ENCODE measurements around the gene TBC1D16.
A peak's percentile ranks its signal among the peaks of the same experiment; 100 is the strongest.

TBC1D16 gene

DNA sequence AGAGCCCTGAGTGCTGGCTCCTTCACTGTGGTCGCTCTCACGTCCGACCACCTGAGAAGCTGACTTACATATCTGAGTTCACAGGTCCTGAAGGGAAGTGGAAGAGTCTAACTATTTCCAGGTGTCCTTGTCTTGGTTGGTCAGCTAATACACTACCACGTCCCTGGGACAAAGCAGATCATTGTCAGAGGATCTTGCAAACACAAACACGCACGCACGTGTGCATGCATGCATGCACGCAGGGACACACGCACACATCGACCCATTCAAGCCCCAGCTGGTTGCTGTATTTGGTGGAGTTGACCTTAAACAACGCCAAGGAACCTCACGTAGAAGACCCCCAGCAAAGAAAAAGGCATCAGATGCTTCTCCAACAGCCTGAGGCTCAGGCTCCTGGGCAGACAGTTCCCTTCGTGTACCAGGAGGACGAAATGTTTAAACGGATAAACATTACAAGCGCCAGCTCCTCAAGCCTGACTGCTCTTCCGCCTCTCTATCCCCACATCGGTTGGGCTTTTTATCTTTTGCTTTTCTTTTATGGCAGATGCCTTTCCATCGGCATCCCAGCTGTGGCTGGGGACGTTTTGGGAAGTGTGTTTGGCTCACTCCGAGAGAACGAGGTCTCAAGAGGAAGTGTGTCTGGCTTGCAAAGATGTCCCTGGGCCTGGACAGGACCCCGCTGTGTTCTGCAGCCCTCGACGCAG lies 95.8 kb downstream of the TBC1D16 start:
- DNase-seq = no peak

DNA sequence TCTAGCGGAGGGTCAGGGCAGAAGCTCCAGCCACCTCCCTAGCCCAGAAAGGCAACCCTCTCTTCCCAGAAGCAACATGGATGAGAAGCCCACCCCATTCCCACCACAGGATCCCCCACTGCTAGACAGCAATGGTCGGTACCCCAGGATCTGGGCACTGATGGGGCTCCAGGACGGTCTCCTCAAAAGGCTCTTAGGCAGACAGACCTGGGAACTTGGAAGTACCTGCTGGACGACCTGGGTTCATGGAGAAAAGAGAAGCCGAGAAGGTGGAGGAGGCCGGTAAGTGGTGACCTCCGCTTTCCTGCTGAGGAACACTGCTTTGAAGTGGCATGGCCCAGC lies 96.6 kb downstream of the TBC1D16 start:
- no peak for DNase-seq

DNA sequence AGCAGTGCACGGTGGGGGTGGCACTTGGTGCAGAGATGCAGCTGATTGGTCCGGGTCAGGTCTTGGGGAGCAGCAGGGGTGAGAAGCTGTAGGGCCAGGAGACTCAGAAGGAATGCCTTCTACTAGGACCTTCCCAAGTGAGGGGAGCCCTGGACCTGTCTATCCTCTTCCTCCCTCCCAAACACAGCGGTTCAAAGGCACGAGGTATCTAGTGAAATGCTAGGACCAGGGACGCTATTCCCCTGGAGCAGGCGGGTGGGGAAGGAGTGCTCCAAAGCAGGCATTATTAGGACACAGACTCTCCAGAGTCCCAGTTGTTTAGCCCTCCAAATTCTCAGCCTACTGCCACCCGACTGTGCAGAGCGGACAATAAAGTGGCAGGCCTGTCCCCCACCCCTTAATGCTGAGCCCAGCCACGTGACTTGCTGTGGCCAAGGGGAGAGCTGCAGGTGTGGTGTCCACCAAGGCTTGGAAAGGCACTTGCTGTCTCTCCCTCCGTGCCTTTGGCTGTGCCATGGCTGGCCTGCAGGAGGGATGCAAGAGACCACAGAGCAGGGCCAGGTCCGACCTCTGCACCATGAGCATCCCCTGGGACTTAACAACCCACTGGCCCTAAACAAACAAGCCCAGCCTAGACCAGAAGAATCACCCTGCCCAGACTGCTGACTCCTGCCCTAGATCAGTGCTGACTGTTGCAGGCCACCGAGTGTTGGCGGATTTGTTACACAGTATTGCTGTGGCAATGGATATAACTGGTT lies 97.2 kb downstream of the TBC1D16 start:
- no peak for DNase-seq

DNA sequence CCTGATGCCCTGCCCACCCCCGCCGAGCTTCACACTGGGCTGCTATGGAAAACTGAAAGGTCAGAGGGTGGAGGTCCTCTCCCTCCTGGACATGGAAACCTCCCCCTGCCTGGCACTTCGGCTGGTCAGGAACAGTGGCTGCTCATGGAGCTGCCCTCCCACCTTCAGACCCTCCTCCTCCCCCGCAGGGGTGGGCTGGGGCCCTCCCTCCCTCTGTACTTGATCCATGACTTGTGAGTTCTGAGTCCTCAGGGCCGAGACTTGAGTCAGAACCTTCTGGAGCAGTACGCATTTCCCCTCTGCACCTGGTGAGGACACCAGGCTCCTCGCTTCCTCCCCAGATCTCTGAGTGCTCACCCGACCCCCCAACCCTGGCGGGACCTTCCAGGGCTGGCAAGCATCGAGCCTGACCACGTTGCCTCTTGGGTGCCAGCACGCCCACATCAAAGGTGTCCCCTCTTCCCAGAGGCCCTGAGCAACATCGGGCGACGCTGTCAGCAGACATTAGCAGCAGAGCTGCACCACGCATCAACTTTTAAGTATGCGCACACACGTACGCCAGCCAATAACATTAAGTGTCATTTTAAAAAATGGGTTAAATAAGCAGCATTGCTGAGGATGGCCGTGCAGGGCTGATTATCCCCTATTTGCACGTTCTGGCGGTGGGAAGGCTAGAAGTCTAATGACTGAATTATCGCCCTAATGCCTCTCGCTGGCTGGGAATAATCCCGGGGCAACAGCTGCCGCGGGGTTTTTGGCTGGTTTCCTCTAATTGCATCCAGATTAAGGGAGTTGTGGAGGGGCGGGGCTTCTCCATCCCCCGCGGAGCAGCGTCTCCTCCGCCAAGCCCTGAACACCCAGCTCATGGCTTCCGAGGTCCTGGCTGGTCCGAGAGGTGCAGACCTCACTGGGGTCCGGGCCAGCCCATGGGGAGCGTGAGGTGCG lies 98.0 kb downstream of the TBC1D16 start:
- DNase-seq = peak in 1 of 56 donors; percentile 40

DNA sequence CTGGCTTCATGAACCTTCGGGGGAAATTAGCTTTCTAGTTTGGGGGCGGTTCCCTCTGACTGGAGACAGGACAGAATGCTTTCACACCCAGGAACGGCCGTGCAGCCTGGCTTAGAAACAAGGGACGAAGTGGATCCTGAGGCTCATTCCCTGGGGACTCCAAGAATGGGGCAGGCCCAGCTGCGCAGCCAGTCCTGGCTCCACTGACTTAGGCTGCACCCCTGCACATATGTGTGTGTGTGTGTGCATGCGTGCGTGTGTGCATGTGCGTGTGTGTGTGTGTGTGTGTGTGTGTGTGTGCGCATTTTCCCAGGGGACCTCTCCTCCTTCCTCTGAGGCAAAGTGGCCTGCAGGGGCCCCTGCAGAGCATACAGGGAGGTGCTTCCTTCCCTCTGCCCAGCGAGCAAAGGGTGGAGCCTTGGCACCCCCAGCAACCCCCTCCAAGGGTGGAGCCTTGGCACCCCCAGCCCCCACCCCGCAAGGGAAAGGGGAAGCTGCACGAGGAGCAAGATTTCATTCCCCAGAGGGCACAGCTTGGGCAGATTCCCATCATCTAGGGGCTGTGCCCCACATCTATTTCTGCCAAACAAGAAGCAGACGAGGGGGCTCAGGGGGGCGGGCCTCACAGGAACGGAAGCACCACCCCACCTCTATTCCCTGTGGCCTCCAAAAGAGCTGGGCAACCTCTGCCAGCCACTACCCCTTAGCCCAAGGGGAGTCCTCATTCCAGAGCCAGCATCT lies 98.9 kb downstream of the TBC1D16 start:
- no peak for DNase-seq

DNA sequence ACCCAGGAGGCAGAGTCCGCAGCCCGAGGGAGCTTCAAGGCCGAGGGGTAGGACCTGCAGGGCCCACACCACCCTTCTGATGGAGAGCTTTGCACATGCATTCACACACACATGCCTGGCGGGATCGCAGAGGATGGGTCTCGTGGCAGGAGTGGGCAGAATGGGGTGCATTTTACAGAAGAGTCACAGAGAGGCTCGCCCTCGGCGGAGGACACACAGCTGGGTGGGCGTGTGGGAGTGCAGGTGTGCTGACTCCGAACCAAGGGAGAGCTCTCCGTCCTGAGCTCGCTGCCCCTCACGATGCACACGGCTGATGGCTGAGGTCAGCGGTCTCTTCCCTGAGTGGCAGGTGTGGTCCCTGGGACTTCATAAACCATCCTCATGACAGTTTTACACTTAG lies 99.6 kb downstream of the TBC1D16 start:
- no peak for DNase-seq

DNA sequence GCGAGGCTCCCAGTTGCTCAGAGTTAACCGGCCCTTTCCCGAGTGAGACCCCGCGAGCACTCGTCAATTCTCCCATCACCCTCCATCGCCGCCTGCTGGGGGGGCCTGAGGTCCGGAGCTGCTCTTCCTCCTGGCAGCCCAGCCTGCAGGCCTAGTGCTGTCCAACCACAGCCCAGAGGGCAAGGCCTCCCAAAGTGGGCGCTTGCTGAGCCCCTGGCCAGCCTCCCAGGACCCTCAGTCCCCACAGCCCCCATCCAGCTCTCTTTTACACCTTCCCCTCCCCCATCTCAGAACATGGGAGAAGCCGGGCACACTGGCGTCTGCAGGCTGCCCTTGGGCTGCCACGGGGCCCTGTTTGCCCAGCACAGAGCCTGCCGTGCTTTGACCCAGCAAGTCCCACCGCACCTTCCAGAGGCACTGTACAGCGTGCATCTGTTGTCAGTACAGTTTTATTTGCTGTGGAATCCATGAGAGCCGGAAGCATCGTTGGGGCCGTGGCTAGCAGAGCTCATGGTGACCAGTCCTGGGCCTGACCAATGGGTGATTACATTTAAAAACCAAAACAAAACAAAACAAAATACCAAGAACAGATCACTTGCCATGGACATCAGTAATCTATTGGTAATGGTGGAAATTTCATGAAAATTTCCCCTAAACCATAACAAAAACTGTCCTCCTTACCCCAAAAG lies 100.3 kb downstream of the TBC1D16 start:
- no peak for DNase-seq

DNA sequence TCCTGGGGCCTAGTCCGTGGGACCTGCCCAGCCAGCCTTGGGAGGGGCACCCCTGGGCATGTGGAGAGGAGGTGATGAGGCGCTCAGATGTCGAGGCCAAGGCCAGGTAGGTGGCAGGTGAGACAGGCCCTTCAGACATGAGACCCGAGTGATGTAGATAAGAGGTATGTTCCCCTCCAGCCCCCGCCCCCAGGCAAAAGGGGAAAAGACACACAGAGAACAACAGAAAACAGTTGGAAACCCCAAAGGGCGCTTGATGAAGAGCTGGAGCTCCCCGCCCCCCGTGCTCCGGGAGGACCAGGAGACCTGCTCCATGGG lies 101.1 kb downstream of the TBC1D16 start:
- no peak for DNase-seq

DNA sequence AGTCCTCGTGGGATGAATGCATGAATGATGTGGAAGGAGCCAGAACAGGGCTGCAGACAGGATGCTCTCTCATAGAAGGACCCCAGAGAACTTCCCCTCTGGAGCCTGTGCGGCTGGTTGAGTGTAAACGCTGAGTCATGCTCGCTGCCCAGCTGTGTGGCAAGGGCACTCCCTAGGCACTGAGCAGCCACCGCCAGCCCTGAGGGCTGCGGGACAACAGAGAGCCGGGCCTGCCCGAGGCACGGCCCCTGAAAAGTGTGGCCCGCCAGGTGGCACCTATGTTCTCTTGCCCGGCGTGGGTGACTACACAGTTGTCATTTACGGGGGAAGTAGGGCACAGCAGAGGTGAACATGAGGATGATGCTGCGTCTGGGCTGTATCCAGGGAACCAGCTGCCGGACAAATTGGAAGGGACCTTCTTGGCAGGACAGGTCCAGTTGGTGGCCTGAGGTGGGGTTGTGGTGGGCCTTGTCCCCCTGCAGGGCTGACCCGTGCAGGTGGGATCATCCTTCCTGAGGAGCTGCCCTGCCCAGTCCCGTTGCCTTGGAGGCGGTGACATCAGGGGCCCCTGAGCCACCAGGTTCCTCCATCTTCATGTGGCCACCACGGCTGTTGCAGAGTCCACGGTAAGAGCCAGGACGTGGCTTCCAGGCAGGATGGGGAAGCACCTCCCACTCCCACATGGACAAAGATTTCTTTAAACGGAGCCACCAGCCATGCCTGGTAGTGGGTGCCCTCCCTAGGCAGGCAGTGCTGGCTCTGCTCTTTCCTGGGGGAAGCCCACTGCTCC lies 101.6 kb downstream of the TBC1D16 start:
- DNase-seq = peak in 37 of 56 donors; percentile 11 to 77 (median 43)

DNA sequence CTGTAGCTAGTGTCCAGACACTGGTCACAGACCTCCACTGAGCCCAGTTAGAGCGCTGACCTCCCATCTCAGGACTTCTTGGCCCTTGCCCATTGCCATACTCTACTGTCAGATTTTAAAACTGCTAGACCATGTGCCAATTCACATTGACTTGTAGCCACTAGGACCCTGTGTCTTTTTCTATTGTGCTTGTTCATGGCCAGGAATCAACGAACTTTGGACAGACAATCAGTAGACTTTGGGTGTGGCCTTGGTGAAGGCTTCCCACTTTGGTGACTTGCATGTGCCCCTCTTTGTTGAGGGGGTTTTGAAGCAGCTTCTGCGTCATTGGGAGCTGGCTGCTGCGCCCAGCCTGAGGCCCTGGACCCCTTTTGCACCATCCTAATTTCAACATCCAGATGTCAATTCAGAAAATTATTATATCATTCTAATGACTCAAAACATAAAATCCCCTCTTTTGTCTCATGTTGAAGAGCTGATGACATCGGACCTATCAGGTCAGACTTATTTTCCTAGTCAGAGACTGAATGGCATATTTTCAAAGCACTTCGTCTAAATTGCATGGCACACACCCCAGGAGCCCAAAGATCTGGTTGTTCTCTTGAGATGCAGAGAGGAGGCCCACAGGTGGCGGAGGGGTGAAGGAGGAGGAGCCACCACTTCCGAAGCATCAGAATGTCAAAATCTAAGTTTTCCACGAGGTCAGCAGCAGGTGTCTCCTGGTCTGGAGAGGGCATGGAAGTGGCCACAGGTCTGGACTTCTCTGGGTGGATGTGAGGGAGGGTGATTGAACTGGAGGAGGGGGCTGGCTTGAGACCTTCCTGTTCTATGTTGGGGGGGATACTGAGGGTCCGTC lies 103.0 kb downstream of the TBC1D16 start:
- no peak for DNase-seq

DNA sequence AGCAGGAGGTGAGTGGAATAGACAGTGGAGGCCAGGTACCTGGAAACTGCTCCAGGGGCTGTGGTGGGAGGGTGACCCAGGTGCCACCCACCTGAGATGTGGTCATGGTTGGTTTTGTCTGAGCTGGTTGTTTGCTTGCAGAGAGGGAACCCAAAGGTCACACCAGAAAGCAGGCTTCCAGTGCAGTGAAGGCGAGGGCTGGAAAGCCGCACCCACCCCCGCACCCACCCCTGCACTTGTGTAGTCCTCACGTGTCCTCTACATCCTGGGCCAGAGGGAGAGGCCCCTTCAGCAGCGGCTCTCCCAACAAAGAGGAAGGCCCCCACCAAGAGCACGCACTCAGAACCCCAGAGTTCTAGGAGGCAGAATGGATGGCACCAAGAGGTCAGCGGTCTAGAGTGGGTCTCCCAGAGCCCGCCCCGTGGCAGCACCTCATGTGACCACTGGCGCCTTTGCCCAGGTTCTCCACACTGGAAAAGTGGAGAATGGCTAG lies 103.8 kb downstream of the TBC1D16 start:
- no peak for DNase-seq

DNA sequence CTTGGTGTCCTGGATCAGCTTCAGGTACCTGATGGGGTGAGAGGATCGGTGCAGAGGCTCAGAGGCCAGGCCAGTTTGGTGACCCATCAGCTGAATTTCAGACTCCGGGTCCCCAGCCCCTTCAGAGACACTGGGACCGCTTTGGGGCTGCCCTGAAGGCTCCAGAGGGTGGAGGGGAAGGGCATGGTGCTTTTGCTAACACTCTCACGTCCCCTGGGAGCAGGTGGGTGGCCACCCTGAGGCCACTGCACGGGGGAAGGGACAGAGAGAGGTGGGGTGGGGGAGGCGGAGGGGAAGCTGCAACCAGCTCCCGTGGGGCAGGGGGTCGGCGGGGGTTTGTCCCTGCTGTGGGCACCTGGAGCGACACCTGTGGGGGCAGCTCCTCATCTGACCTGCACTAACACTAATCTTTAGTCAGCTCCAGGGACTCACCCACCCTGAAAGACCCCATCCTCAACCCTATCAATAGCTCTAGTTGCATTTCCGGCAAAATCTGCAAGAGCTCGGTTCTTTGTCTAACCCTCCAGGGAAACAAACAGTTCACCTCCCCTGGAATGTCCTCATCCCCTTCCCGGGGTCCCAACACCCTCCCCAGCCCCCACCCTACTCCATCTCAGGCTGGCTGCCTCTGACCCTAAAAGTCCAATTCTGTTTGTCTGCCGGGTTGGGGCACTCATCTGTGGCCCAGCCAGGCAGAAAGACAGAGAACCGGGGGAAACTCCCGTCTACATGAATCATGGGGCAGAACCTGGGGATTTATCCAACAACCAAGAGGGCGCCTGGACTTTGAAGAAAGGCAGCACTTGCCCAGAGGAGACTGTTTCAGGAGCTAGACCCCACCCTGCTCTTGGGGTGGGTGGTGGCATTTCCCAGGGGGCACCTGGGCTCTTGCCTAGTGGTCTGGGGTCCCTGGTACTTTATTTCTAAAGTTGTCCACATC lies 104.5 kb downstream of the TBC1D16 start:
- DNase-seq = no peak

DNA sequence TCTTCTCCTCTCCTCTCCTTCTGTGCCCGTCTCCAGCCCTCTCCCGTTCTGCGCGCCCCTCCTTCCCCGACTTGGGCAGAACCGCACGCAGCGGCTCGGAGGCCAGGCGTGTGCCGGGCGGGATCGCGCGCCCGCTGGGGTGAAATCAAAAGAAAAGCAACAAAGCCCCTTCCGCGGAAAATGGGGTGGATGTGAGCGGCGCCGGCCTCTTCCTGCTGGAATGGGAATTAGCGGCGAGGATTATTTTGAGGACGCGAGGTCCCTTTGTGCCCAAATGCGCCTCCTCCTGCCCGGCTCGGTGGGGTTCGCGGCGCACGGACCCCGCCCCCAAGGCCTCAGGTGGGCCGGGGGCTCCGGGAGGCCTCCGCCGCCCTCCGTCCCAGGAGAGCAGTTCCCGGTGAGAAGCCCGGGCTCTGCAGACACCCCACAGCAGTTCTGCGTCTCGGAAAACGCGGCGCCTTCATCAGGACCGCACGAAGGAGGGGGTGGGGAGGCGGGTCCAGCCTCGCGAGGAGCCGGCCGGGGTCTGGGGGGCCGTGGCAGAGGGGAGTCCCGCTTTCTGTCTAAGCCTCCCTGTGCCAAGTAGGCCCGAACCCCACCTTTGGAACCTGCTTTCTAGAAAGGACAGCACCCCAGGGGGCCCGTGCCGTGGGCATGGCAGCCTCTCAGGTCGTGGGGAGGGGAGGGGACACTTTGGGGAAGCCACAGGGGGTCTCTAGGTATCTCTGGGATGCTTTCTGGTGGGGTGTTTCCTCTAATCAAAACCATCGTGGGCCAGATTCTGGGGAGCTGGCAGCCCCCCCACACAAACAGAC lies 105.4 kb downstream of the TBC1D16 start:
- no peak for DNase-seq

DNA sequence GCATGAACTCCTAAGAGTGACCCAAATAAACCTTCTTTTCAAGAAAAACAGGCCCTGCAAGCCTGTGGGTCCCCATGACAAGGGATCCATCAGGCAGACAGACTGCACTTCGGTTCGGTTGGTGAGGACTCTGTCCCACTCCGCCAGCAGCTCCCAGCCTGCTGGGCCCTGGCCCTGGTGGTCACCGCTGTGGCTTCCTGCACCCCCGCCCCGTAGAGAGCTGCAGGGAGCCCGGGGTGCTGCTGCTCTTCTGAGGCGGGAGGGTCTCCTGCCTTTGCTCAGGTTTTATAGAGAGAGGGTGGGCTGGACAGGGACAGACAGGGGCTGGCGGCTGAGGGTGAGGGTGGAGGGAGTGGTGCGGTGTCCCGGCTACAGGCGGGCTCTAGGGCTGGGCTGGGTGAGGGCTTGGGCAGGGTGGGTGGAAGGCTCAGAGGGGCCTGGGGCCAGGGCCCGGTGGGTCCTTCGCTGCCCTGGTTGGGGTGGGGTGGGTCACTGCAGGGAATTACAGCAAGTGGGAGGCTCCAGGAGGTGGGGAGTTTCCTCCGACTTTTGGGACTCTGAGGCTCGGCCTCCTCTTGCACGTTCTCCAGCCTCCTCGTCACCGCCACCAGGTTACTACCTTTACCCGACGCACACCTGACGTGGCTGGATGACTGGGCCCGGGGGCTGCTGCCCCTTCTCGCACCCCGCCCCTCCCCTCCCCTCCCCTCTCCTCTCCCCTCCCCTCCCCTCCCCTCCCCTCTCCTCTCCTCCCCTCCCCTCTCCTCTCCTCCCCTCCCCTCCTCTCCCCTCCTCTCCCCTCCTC lies 106.2 kb downstream of the TBC1D16 start:
- no peak for DNase-seq

DNA sequence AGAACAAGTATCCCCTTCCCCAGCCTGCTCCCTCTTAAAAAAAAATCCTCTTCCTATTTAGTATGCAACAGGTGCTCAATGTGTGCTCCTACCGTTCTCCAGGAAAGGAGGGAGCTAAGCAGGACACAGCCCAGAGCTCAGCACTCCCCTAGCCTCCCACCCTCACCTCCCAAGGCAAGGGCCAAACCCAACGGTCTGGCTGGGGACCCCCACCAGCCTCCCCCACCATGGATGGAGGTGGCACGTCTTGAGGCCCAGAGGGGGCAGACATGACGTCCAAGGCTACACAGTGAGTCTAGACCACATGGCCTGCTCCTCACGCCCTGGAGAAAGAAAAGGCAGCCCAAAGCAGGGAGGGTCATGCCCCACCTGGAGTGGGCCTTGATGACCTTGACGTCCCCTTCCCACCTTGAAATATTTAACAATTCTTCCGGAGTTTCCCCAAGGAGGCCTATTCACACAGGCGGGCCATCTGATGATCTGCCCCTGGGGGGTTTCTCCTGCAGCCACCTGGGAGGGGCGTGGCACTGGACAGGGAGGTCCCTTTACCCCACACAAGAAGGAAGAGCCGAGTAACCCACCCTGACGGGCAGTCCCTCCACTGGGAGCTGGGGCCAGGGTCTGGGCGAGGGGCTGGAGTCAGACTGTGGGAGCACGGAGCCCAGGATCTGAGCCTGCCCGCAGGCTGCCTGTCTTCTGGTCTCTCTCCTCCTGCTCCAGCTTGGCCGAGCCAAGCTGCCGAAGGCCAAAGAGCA lies 107.0 kb downstream of the TBC1D16 start:
- DNase-seq = no peak
